Measurements from ENCODE around the gene AP2B1.
"Not testable (repeated sequence)": the region's sequence is repeated elsewhere in the genome, so short reads cannot be mapped to it uniquely, and the experiment has no call there.

Gene AP2B1

DNA sequence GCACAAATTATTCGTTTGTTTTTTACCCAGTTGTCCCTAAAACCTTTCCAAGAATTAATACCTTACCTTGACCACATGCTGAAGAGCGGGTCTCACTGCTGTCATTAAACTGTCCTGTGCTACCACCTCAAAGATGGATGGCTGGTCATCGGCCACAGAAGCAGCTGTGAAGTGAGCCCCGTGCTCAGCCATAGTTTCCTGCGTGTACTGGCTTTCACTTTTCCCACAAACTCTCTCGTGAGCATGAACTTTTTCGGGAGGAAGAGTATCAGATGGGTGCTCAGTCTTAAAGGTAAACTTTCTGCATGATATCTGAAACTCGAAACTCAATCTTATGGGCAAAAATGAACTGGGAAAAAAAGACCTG, 9.3 kb upstream of the AP2B1 start:
- peak; percentile 17 for DNase-seq

DNA sequence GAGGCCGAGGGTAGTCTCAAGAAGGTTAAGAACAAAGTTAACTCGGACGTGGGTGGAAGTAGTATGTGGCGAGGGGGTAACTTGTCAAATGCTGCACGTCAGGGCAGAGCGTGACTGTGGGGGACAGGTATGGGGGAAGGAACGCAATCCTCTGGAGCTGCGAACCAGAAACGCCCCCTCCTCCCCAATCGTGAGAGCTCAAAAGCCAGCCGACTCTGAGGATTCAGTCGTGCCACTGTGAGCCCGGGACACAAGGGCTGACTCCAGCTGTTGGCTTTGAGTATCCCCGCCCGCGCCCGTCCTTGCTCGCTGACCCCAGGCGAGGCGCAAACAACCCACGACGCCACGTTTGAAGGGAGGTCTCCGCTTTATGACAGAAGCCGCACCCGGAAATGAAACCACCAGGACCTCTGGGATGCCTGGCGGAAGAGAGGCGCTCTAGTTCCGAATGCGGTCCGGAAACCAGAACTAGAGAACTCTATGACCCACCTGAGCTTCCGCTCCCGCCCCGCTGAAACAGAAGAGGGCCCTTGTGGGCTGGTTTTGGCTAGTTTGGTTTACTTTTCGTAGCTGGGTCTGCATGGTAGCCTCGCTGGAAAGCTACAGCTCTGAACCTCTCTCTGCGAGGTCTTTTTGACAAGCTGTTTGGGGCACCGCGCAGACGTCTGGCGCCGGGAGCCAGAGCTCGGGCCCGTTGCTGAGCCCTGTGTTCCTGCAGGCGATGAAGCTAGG, 8.8 kb upstream of the AP2B1 start, which contains the start of gene PEX12:
TSS of gene PEX12 (minus strand) at position 375 of the 732 bp plus-strand sequence. CDS start 550 bp downstream, outside the sequence.
- DNase-seq: peak; percentile 78

DNA sequence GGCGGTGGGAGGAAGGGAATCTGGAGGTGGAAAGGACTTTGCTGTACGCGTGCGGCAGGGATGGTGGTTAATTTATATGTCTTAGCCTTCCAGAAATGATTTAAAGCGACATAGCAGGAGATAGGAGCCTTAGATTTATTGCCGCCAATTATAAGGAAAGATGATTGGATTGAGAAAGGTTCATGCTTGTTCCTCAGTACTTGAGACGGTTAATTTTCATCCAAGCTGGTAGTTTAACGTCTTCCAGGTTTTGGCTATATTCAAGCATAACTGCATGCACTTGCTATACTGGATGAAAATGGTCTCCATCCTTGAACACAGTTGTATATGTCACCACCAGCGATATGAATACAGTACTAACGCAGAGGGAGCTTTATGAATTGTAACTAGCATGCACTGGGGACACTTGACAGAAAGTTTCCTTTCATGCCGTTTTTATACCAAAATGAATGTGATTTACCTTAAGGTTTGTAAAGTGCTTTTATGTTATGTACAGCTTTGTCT, 8.1 kb upstream of the AP2B1 start:
- no peak for DNase-seq

DNA sequence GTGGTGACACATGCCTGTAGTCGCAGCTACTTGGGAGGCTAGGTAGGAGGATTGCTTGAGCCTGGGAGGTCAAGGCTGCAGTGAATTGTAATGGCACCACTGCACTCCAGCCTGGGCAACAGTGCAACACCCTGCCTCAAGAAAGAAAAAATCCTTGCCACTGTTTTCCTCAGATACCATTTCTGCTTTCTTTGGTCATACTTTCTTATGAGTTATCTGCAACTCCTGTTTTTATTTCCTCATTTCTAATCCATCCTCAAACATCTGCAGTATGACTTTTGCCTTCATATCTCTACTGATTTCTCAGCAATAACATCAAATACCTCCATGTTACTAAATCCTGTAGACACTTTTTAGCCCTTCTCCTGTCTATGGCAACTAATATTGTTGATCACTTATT, 3.1 kb upstream of the AP2B1 start:
- DNase-seq: peak; percentile 65

DNA sequence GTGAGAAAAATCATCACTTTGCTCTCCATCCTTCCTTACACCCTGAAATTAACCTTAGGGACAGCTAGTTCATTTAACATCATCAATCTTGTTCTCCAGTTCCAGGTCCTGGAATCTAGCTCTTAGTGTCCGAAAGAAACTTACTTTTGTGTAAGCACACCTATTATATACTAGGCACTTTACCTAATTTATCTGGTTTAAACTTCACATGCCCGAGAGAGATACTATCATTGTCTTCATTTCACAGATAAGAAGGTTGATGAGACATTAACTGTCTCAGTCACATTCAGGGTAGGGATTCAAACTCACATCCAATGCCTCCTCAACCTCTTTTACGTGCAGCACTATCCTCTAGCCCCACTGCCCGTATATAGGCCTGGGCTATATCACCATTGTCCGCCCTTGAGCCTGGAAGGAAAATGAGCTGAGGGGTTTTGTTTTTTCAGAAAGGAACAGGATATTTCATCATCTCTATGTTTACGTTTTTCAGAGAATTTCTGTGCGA, 501 bp upstream of the AP2B1 start:
- DNase-seq: no peak

DNA sequence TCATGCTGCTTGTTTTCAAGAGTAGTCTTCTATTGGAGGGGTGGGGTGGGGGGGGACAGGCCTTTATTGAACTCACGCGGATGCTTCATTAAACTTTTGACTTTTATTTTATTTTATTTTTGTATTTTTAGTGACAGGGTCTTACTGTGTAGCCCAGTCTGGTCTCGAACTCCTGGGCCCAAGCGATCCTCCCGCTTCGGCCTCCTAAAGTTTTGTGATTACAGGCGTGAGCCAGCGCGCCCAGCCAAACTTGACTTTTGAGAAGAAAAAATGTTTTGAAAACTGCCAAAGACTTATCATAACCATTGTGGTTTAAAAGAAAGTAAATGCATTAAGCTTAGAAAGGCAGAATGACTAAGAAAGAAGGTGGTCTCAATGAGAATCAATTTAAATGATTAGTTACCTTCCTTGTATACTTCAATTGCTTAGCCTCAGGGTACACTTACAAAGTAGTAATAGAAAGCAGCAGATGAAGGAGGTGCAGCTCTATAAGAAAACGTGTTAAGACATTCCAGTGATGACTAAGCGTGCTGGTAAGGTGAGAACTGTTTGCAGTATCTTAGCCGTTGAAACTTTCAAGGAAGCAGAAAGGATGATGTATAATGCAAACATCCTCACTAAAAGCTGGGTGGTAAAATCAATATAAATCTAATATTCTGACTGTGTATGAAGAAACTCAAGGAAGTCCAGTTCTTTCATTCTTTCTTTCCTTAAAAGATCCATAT, 1.2 kb downstream of the AP2B1 start:
- DNase-seq: no peak

DNA sequence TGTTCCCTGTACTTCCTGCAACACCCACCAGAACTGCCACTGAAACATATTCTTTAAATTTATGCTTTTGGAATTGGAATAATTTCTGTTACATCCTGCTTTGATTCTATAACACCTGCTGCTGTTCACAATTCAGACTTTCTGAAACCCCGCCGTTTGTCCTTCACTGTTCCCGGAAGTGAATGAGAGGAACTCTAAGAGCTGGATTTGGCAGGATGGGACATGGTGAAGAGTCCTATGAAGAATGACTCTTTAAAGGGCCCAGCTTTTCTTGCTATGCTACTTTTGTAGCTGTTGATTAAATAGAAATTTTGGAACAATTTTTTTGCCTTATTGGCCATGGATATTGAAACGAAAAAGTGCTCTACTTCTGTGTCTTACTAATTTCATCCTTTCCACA, 8.9 kb downstream of the AP2B1 start:
- no peak for DNase-seq

DNA sequence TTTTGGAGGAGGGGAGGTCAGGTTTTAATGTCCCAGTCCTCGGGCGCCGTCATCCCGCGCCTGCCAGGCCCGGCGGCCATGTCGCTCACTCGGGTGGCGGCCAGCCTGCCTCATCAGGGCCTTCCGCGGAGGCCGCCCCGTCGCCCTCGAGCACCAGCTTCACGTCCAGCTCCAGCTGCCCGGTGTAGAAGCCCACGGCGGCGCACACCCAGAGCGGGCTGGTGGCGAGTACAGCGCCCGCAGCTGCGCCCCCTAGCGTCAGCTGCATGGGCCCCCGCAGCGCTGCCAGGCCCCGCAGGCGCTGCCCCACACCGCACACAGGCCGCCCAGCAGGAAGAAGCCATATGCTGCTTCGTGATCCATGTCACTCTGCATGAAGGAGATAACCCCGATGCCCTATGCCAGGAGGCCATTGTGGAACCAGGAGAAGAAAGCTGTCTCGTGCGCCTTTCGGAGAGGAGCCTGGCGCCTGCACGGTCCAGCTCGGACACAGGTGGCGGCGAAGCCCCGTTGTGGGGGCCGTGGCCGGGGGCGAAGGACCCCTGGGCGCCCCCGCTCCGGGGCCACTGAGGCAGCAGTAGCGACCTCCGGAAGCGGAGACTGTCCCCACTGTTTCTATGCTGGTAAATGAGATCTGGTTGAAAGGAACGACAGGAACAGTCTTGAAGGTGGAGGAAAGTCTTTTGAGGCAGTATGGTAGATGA, 9.6 kb downstream of the AP2B1 start:
- DNase-seq: no peak

DNA sequence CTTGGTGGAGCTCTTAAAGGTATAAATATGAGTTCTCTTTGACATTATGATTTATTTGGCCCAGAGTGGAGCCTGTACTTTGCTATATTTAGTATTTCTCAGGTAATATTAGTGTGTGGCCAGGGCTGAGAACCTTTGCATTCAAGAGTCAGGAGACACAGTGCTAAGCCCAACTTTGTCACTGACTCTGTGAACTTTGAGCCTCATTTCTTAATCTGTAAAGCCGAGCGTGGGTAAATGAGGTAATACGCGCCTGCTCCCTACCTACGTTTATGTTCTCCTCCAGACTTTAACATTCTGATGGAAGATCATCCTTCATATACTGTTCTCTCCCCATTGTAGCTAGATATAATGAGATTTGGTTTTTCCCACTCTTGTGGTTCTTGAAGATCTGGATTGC, 10.5 kb downstream of the AP2B1 start:
- no peak for DNase-seq

DNA sequence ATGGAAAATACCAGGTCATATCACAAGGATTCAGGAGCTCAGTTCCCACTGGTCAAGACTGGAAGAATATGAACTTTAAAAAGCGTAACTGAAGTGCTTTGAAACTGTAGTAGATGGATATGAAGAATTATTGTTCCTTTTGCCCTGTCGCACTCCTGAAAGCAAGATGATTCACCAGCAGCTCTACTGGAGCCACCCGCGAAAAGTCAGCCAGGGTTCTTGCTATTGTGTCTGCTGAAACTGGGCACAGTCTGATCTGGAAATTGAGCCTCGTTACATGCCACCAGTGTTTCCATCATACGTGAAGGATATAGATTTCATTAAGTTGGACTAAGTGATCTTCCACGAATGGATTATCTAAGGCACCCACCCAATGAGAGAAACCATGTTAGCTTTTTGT, 16.6 kb downstream of the AP2B1 start:
- no peak for DNase-seq

DNA sequence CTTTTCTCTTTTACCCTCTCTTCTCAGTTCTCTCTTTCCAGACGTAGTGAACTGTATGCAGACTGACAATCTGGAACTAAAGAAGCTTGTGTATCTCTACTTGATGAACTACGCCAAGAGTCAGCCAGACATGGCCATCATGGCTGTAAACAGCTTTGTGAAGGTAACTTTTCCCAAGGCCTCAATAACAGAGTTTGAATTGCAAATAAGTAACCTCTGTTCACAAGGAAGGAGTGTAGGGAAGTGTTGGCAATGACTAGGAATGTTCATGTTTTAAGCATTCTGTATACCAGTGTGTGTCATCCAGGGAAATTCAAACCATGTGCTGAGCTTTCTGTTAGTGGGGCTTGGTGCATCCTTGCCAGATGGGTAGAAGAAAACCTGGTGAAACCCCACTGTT, 18.6 kb downstream of the AP2B1 start:
- no peak for DNase-seq

DNA sequence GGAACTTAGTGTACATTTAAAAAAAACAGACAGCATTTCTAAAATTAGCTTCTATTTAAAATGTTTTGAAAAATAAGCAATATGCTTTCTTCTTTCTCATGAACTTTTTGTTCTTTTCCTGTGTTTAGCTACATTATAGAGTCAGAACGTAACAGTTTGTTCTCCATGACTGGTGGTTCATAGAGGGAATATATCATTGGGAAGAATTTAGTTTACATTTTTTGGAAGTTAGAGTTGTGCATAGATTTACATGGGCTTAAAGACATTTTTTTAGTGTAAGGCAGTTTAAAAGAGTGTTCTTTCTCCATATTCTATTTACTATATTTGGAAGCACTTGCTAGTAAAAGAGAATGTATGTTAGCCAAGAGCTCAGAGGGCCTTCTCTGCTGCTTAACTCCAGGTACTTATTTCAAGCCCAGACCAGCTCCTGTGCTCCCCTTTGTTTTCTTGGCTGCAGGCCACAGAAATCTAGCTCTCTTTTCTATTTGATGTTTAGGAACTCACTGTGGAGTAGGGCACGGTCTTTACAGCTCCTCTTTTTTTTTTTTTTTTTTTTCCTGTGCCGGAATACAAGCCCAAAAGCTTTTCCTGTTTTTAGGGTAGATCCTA, 20.2 kb downstream of the AP2B1 start:
- no peak for DNase-seq

DNA sequence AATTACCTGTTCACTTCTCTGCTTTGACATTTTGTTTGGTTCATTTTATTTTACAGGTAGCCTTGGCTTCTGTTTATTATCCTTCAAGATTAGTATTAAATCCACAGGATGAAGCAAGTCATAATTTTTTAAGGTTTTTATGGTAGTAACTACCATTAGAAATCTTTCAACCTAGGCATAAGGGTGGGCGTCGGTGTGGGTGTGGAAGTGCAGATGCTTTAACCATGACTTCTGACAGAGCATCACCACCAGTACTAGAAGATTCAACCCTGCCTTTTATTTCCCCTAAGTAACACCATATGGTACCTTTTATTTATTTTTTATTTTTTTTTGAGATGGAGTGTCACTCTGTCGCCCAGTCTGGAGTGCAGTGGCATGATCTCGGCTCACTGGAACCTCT, 22.7 kb downstream of the AP2B1 start:
- no peak for DNase-seq

DNA sequence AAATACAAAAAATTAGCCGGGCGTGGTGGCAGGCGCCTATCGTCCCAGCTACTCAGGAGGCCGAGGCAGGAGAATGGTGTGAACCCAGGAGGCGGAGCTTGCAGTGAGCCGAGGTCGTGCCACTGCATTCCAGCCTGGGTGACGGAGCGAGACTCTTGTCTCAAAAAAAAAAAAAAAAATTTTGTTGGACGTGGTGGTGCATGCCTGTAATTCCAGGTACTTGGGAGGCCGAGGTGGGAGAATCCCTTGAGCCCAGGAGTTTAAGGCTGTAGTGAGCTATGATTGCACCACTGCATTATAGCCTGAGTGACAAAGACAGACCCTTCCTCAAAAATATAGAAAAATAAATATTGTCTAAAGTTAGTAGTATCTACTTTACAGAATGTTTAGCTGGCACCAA, 23.6 kb downstream of the AP2B1 start:
- DNase-seq: not testable (repeated sequence)

DNA sequence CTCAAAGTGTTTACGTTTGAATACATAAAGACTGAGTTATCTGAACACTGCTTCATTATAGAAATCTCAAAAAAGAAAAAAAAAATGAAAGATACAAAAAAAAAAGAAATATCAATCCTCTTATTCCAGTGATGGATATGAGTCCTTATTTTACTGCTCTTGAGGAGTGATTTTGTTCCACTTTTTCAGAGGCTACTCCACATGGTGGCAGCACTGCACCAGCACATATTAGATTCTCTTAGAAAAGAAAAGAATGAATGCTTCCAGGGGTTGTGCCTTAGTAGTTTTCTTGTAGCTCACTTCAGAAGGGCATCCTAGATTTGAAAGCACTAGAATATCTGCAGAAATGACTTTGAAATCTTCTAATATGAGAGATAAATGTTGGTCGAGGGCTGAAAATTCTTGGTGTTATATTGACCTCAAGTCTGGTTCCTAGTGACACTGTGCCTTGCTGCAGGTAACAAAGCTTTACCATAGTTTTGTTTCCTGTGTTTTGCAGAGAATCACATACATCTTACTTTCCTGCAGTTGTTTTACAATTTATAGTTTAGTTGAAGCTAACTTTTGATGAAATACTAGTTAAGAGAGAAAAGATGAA, 25.9 kb downstream of the AP2B1 start:
- DNase-seq: peak; percentile 21

DNA sequence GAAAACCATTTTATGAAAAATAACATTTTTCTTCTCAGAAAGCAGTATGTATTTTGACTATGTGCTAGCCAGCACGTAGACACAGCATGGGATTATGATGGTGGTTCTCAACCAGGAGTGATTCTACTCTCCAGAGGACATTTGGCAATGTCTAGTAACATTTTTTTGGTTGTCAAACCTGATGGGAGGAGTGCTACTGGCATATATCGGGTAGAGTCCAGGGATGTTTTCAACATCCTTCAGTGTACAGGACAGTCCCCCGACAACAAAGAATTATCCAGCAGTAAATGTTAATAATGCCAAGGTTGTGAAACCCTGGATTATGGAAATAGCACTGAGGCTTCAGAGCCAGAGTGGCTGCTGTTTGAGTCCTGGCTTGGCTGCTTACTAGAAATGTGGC, 27.7 kb downstream of the AP2B1 start:
- DNase-seq: no peak

DNA sequence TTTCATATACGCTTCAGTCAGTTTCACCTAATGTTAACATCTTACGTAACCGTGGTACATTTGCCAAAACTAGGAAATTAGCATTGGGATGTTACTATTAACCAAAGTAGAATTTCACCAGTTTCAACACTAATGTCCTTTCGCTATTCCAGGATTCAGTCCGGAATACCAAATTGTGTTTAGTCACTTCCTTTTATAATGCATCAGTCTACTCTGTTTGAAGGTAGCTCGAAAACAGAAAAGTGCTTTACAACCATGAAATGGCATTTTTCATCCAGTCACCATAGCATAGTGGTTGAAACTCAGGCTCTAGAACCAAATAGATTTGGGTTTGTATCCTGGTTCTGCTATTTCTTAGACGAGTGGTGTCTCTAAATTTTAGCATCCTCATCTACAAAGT, 29.4 kb downstream of the AP2B1 start:
- DNase-seq: no peak

DNA sequence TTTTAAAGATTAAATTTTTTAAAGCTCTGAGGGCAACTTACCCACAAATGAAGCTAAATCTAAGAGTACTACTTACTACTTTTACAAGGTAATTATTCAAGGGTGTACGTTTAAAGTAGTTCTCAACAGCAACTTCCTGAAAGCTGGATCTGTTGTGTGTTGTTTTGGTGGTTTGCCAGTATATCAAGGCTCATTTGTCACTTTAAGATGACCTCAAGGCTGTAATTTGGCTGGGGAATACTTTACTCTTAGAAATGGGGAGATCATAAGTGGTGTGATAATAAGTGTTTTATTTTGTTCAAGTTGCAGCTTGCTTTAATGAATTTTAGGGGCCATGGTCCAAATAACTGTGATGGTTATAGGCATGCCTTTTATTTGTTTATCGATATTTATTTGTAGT, 30.4 kb downstream of the AP2B1 start:
- no peak for DNase-seq

DNA sequence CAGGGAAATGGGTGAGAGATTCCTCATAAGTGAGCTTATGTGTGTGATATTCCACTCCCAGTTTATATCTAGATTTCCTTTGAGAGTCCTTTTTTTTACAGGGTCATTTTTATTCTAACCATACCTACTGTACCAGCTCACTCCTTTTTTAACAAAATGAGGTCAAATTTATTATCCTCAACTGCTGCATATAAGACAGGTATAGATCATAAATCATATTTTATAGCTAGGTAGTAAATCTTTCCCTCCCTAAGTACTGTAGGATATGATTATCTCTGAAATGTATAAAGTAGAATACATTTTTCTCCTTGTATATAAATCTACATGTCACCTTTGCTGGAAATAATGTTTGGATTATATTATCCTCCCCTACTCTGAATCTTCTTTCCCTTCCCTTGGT, 31.5 kb downstream of the AP2B1 start:
- no peak for DNase-seq

DNA sequence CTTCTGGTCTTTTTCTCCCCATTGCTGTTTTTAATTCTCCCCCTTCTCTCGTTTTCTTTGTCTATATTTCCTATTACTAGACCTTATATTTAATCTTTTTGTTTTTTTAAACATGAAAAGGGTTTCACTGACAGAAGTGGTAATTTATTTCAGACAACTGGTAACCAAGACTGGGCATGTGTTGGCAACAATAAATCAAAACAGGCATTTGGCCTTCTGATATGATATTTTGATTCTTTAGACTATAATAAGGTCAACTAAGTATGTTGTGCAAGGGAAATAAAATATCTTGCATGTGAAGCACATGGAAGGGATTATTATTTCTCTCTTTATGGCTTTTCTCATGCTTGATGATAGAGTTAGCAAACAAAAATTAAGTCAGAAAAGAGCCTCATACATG, 34.6 kb downstream of the AP2B1 start:
- no peak for DNase-seq

DNA sequence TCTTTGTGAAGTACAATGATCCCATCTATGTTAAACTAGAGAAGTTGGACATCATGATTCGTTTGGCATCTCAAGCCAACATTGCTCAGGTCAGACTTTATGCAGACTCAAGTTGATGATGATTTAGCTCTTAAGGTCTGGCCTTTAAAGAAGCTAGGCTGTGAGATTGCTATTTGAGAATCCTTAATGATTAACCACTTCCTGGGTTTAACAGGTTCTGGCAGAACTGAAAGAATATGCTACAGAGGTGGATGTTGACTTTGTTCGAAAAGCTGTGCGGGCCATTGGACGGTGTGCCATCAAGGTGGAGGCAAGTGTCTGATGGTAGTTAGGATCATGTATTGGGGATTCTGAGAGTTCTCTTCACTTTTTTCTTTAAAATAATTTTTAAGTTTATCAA, 40.3 kb downstream of the AP2B1 start:
- no peak for DNase-seq

DNA sequence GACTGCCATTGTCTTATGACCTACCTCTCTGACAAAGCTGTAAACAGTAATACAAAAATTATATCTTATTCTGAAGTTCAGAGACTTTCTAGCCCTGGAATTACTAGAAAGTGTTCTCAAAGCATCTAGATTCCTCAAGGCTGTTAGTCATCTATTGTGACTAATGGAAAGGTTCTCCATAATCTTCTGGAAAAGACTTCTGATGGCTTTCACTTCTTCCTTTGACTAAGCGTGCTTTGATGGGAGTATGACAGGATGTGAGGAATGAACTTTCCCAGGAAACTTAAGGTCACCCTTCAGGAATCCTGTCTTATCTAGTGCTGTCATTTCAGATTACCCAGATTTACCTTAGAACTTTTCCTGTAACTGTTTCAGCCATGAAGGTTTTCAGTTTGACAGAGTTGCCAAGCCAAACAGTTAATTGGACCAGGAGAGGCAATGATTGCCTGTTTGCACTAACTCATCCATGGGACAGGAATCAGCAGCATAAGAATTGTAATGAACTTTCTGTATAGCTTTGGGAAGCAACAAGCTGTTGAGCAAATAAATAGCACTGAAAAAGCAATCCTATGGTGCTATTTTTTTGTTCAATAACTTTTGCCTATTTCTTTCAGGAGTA, 43.5 kb downstream of the AP2B1 start:
- peak; percentile 21 for DNase-seq

Data from inflammatory macrophage treated with lipopolysaccharide for 4 hours (primary cell).